Kidney (tissue), 14 donors: ENCODE data around the gene ZNF841. TPM values are rescaled to one million over a fixed set of nuclear protein-coding genes. Genes with fewer than 3 reads are reported as not detected.

Experiments used
- DNase-seq, 5 donors: peaks; one replicate each; pipeline ENCODE4 v3.0.0-alpha.2; 2013 to 2020
- FAIRE-seq: peaks from 2 replicates; lab custom pipeline; 2012; peaks lifted over from hg19 to GRCh38; lab: Jason Lieb, UNC
- H3K27ac ChIP-seq, 2 donors: one replicate each; pipeline ENCODE4 v1.7.0; 2013; ENCODE audit warnings: low read depth in 2 of 2, low read length in 2 of 2, inconsistent platforms in 1 of 2
- H3K27me3 ChIP-seq: one replicate; pipeline ENCODE4 v1.7.1; 2013; ENCODE audit warnings: low read length, inconsistent platforms; ENCODE audit not compliant: control insufficient read depth, insufficient read depth
- H3K36me3 ChIP-seq, 3 donors: one replicate each; pipeline versions ENCODE4 v1.7.0 to v1.7.1; 2013; ENCODE audit warnings: low read length in 3 of 3, control low read depth in 1 of 3, inconsistent platforms in 1 of 3; ENCODE audit not compliant: insufficient read depth in 3 of 3, control insufficient read depth in 2 of 3
- H3K4me1 ChIP-seq, 3 donors: one replicate each; pipeline versions ENCODE4 v1.7.0 to v1.7.1; 2013; ENCODE audit warnings: low read length in 3 of 3, inconsistent platforms in 1 of 3, low read depth in 1 of 3; ENCODE audit not compliant: control insufficient read depth in 2 of 3, insufficient read depth in 2 of 3
- H3K4me3 ChIP-seq, 3 donors: one replicate each; pipeline versions ENCODE4 v1.7.0 to v1.8.1; 2013; ENCODE audit warnings: low read length in 3 of 3, control low read depth in 1 of 3, inconsistent platforms in 1 of 3
- H3K9ac ChIP-seq, 3 donors: one replicate each; pipeline versions ENCODE4 v1.7.0 to v1.7.1; 2013; ENCODE audit warnings: low read length in 3 of 3, control low read depth in 1 of 3, inconsistent platforms in 1 of 3
- H3K9me3 ChIP-seq, 3 donors: one replicate each; pipeline versions ENCODE4 v1.7.0 to v1.7.1; 2013; ENCODE audit warnings: low read length in 3 of 3, control low read depth in 1 of 3, inconsistent platforms in 1 of 3; ENCODE audit not compliant: control insufficient read depth in 2 of 3, insufficient read depth in 1 of 3
- intact Hi-C: fragments of 100-400 bp; cut with DNase I; formaldehyde crosslinking; loops from one replicate; pipeline ENCODE4 v1.11.1; 2022
- polyA plus RNA-seq: library from polyadenylated mRNA; stranded (reverse); fragments of 350-450 nt; fragmentation: Illumina TruSeq; extraction: RNeasy Lipid Tissue Mini Kit (QIAGEN cat#74804); gene quantifications from one replicate; pipeline ENCODE4 v1.2.3, GENCODE V29; 2014; ENCODE audit warnings: low read depth, low replicate concordance; ENCODE audit not compliant: insufficient read depth
- total RNA-seq: library from RNA; stranded (reverse); fragmentation: NEBNext Ultra II Directional; extraction: Animal tissue kit (Norgen Biotek cat#: 25700); gene quantifications from one replicate; pipeline ENCODE4 v1.2.1, GENCODE V29; 2021
- TF ChIP-seq, protein P1 (sequence below): IDR thresholded peaks from 3 replicates; pipeline ENCODE4 v1.5.1; 2012; ENCODE audit warnings: mild to moderate bottlenecking, moderate library complexity, borderline replicate concordance; ENCODE audit not compliant: insufficient read depth; ENCODE audit errors: extremely low read depth
- donor health status: control.
- donor health status: control.
- donor health status: control.
- donor health status: control.
- donor health status: control.
- donor health status: DM: yes; HTN: yes; CAD: no.
- donor health status: Normal renal cell carcinoma (clear cell type).

ZNF841 gene
- total and polyA plus RNA-seq, 2 donors from 2014 or later: 2.8 to 28.5 TPM

DNA sequence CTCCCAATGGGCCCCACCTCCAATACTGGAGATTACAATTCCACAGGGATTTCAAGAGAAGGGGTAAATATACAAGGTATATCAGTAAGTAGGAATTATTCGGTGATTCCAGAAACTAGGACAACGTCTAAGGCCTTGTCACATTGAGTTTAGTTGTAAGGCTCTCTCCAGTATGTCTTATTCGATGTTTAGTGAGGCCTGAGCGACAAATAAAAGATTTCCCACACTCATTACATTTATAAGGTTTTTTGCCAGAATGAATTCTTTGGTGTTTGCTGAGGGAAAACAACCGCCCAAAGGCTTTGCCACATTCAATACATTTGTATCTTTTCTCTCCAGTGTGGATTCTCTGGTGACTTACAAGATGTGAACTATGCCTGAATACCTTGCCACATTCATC lies 19.1 kb upstream of the ZNF841 start:
- peaks cover 32 to 94% (median 65%) of the 10 kb centered on the region in 3 donors for H3K9me3 ChIP-seq
- H3K36me3 ChIP-seq: peaks cover 26 to 41% (median 35%) of the 10 kb centered on the region in 3 donors
- intact Hi-C loops: no loop called here
- TF ChIP-seq, protein P1, sequence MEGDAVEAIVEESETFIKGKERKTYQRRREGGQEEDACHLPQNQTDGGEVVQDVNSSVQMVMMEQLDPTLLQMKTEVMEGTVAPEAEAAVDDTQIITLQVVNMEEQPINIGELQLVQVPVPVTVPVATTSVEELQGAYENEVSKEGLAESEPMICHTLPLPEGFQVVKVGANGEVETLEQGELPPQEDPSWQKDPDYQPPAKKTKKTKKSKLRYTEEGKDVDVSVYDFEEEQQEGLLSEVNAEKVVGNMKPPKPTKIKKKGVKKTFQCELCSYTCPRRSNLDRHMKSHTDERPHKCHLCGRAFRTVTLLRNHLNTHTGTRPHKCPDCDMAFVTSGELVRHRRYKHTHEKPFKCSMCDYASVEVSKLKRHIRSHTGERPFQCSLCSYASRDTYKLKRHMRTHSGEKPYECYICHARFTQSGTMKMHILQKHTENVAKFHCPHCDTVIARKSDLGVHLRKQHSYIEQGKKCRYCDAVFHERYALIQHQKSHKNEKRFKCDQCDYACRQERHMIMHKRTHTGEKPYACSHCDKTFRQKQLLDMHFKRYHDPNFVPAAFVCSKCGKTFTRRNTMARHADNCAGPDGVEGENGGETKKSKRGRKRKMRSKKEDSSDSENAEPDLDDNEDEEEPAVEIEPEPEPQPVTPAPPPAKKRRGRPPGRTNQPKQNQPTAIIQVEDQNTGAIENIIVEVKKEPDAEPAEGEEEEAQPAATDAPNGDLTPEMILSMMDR: no peak
- no peaks in the 10 kb centered on the region for H3K27me3 ChIP-seq
- DNase-seq (no peak), FAIRE-seq (no peak)
- H3K9ac ChIP-seq: no peak overlapping the region
- peak overlapping the region in 2 of 3 donors; percentile 5 to 29 for H3K4me3 ChIP-seq
- no peaks in the 10 kb centered on the region for H3K4me1 ChIP-seq
- H3K27ac ChIP-seq: no peak overlapping the region

DNA sequence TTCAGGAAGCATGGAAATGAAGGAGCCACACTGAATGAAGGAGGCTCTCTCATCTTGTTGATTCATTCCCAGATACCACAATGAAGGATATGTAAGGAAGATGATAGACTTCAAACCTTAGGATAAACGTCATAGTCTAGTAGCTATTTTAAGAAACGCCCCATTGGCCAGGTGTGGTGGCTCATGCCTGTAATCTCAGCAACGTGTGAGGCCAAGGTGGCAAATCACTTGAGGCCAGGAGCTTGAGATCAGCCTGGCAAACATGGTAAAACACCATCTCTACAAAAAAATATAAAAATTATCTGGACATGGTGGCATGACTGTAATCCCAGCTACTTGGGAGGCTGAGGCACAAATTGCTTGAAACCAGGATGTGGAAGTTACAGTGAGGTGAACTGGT lies 17.1 kb upstream of the ZNF841 start:
- Histone ChIP-seq H3K4me3 (no peak overlapping the region), H3K36me3 (peaks cover 16 to 22% (median 21%) of the 10 kb centered on the region in 3 donors), H3K27ac (no peak overlapping the region), H3K27me3 (no peaks in the 10 kb centered on the region), H3K4me1 (no peaks in the 10 kb centered on the region), H3K9me3 (peaks cover 23 to 82% (median 52%) of the 10 kb centered on the region in 3 donors), H3K9ac (no peak overlapping the region)
- intact Hi-C loops: no loop called here
- TF ChIP-seq, protein P1: no peak
- FAIRE-seq (no peak), DNase-seq (no peak)

DNA sequence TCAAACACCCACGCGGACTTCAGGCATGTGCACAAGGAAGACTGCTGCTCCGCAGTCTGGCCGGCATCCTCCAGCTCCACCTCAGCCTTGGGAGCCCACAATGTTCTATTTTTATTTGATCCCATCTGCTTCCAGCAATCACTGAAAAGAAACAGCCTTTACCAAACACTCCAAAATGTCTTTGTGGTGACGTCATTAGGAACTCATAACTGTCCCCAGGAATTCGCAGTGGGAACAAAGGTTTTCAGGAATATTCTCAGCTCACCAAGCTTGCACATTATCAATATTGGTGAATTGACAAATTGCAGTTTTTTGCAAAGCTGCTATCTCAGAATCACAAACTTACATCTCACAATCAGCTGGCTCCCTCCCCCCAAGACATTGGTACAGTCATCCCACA lies 15.2 kb upstream of the ZNF841 start:
- Histone ChIP-seq H3K9ac (no peak overlapping the region), H3K27me3 (no peaks in the 10 kb centered on the region), H3K27ac (no peak overlapping the region), H3K9me3 (peaks cover 16 to 73% (median 41%) of the 10 kb centered on the region in 3 donors), H3K4me1 (no peaks in the 10 kb centered on the region), H3K36me3 (peaks cover 5 to 11% (median 6%) of the 10 kb centered on the region in 3 donors), H3K4me3 (no peak overlapping the region)
- FAIRE-seq (no peak), DNase-seq (no peak)
- intact Hi-C loops: no loop called here
- TF ChIP-seq, protein P1: no peak

- H3K4me1 ChIP-seq: no peaks in the 10 kb centered on the region
- no peak overlapping the region for H3K27ac ChIP-seq
- peaks cover 0 to 11% (median 3%) of the 10 kb centered on the region in 3 donors for H3K9me3 ChIP-seq
- intact Hi-C loops: no loop called here
- FAIRE-seq (no peak), DNase-seq (no peak)
- H3K36me3 ChIP-seq: no peaks in the 10 kb centered on the region
- no peak overlapping the region for H3K9ac ChIP-seq
- H3K27me3 ChIP-seq: no peaks in the 10 kb centered on the region
- H3K4me3 ChIP-seq: no peak overlapping the region
- TF ChIP-seq, protein P1: no peak
Measured at GRCh38 chr19:52102782-52103181, 7.2 kb upstream of the ZNF841 start.
